ENCODE data around the gene FAM180B.
A peak's percentile ranks its signal among the peaks of the same experiment; 100 is the strongest.
"Not testable (repeated sequence)": the region's sequence is repeated elsewhere in the genome, so short reads cannot be mapped to it uniquely, and the experiment has no call there.

The FAM180B gene

GRCh38 chr11:47551086-47551485, 35.4 kb upstream of the FAM180B start:
- Histone ChIP-seq H3K27ac (no peak overlapping the region), H3K36me3 (ENCODE audit: insufficient read depth, low read length) (peaks cover 39% of the 10 kb centered on the region), H3K9me3 (ENCODE audit: low read depth, low read length) (no peaks in the 10 kb centered on the region), H3K9ac (ENCODE audit: insufficient read length) (peak overlapping the region; percentile 99), H3K4me3 (peak overlapping the region; percentile 100)
- no peak for TF ChIP-seq POLR2AphosphoS5 (IDR thresholded peaks at IDR 0.05; ENCODE audit: borderline replicate concordance, low read depth, low read length)
- no peak for TF ChIP-seq FOXP2 (optimal IDR thresholded peaks at IDR 0.05; ENCODE audit: control extremely low read depth, extremely low read length, insufficient read depth)
- no peak for TF ChIP-seq EZH2 (IDR thresholded peaks at IDR 0.05)
- DNase-seq (ENCODE audit: low read depth, low spot score) = no peak

GRCh38 chr11:47552056-47552565, 34.4 kb upstream of the FAM180B start:
- peak overlapping the region; percentile 100 for H3K4me3 ChIP-seq
- peaks cover 34% of the 10 kb centered on the region for H3K36me3 ChIP-seq (ENCODE audit: insufficient read depth, low read length)
- H3K27ac ChIP-seq = peak overlapping the region; percentile 85
- H3K9ac ChIP-seq (ENCODE audit: insufficient read length) = peak overlapping the region; percentile 99
- no peak for DNase-seq (ENCODE audit: low read depth, low spot score)
- TF ChIP-seq EZH2 (IDR thresholded peaks at IDR 0.05) (no peak), POLR2AphosphoS5 (IDR thresholded peaks at IDR 0.05; ENCODE audit: borderline replicate concordance, low read depth, low read length) (no peak), FOXP2 (optimal IDR thresholded peaks at IDR 0.05; ENCODE audit: control extremely low read depth, extremely low read length, insufficient read depth) (no peak)
- H3K9me3 ChIP-seq (ENCODE audit: low read depth, low read length) = no peaks in the 10 kb centered on the region

GRCh38 chr11:47552566-47553405, 33.7 kb upstream of the FAM180B start, which contains the start of gene CELF1:
Gene CELF1 (minus strand): TSS chr11:47553132. CDS start chr11:47499523, 53,609 bp downstream.
- no peak for DNase-seq (ENCODE audit: low read depth, low spot score)

GRCh38 chr11:47553406-47553743, 33.1 kb upstream of the FAM180B start:
- no peak for DNase-seq (ENCODE audit: low read depth, low spot score)
- Histone ChIP-seq H3K9ac (ENCODE audit: insufficient read length) (peak overlapping the region; percentile 79), H3K27ac (peak overlapping the region; percentile 70; the same call in 1 of the 2 replicates), H3K9me3 (ENCODE audit: low read depth, low read length) (no peaks in the 10 kb centered on the region), H3K36me3 (ENCODE audit: insufficient read depth, low read length) (peaks cover 27% of the 10 kb centered on the region), H3K4me3 (peak overlapping the region; percentile 100)
- TF ChIP-seq EZH2 (IDR thresholded peaks at IDR 0.05) (no peak), FOXP2 (optimal IDR thresholded peaks at IDR 0.05; ENCODE audit: control extremely low read depth, extremely low read length, insufficient read depth) (no peak), POLR2AphosphoS5 (IDR thresholded peaks at IDR 0.05; ENCODE audit: borderline replicate concordance, low read depth, low read length) (no peak)

More at GRCh38 chr11:47552566-47553405, 33.7 kb upstream of the FAM180B start, which contains the start of gene CELF1:
- peak; percentile 90 for TF ChIP-seq POLR2AphosphoS5 (IDR thresholded peaks at IDR 0.05; ENCODE audit: borderline replicate concordance, low read depth, low read length)
- TF ChIP-seq EZH2 (IDR thresholded peaks at IDR 0.05) = no peak
- TF ChIP-seq FOXP2 (optimal IDR thresholded peaks at IDR 0.05; ENCODE audit: control extremely low read depth, extremely low read length, insufficient read depth) = no peak
- Histone ChIP-seq H3K27ac (peak within 1 kb of the TSS; percentile 85), H3K36me3 (ENCODE audit: insufficient read depth, low read length) (peaks cover 33% of the 10 kb centered on the region), H3K9ac (ENCODE audit: insufficient read length) (peak within 1 kb of the TSS; percentile 99), H3K4me3 (peak within 1 kb of the TSS; percentile 100), H3K9me3 (ENCODE audit: low read depth, low read length) (no peaks in the 10 kb centered on the region)

- H3K9ac ChIP-seq (ENCODE audit: insufficient read length); DNase-seq (ENCODE audit: low read depth, low spot score); H3K27ac ChIP-seq; H3K9me3 ChIP-seq (ENCODE audit: low read depth, low read length); H3K4me3 ChIP-seq; H3K36me3 ChIP-seq (ENCODE audit: insufficient read depth, low read length): not testable (repeated sequence)
Measured at GRCh38 chr11:47557004-47557403, 29.5 kb upstream of the FAM180B start.

GRCh38 chr11:47558695-47559094, 27.8 kb upstream of the FAM180B start:
- no peak overlapping the region for H3K9ac ChIP-seq (ENCODE audit: insufficient read length)

GRCh38 chr11:47560426-47560825, 26.1 kb upstream of the FAM180B start:
- Histone ChIP-seq H3K4me3 (no peak overlapping the region), H3K27ac (no peak overlapping the region), H3K9ac (ENCODE audit: insufficient read length) (no peak overlapping the region), H3K36me3 (ENCODE audit: insufficient read depth, low read length) (no peaks in the 10 kb centered on the region), H3K9me3 (ENCODE audit: low read depth, low read length) (no peaks in the 10 kb centered on the region)
- DNase-seq (ENCODE audit: low read depth, low spot score) = no peak
- no peak for TF ChIP-seq FOXP2 (optimal IDR thresholded peaks at IDR 0.05; ENCODE audit: control extremely low read depth, extremely low read length, insufficient read depth)
- no peak for TF ChIP-seq EZH2 (IDR thresholded peaks at IDR 0.05)
- no peak for TF ChIP-seq POLR2AphosphoS5 (IDR thresholded peaks at IDR 0.05; ENCODE audit: borderline replicate concordance, low read depth, low read length)

More at GRCh38 chr11:47558695-47559094, 27.8 kb upstream of the FAM180B start:
- Histone ChIP-seq H3K4me3 (no peak overlapping the region), H3K9me3 (ENCODE audit: low read depth, low read length) (no peaks in the 10 kb centered on the region), H3K36me3 (ENCODE audit: insufficient read depth, low read length) (no peaks in the 10 kb centered on the region), H3K27ac (no peak overlapping the region)
- DNase-seq (ENCODE audit: low read depth, low spot score) = no peak
- no peak for TF ChIP-seq POLR2AphosphoS5 (IDR thresholded peaks at IDR 0.05; ENCODE audit: borderline replicate concordance, low read depth, low read length)
- no peak for TF ChIP-seq FOXP2 (optimal IDR thresholded peaks at IDR 0.05; ENCODE audit: control extremely low read depth, extremely low read length, insufficient read depth)
- no peak for TF ChIP-seq EZH2 (IDR thresholded peaks at IDR 0.05)

GRCh38 chr11:47562393-47562792, 24.1 kb upstream of the FAM180B start:
- not testable (repeated sequence) for H3K4me3 ChIP-seq; H3K9ac ChIP-seq (ENCODE audit: insufficient read length); H3K9me3 ChIP-seq (ENCODE audit: low read depth, low read length); DNase-seq (ENCODE audit: low read depth, low spot score); H3K27ac ChIP-seq; H3K36me3 ChIP-seq (ENCODE audit: insufficient read depth, low read length)

- not testable (repeated sequence) for H3K4me3 ChIP-seq; H3K9me3 ChIP-seq (ENCODE audit: low read depth, low read length); H3K9ac ChIP-seq (ENCODE audit: insufficient read length); DNase-seq (ENCODE audit: low read depth, low spot score); H3K36me3 ChIP-seq (ENCODE audit: insufficient read depth, low read length); H3K27ac ChIP-seq
Measured at GRCh38 chr11:47564366-47564765, 22.1 kb upstream of the FAM180B start.
